Tibial artery (tissue), 4 donors: ENCODE results near the gene GPD2.

Experiments used
- DNase-seq, 2 donors: peaks; one replicate each; pipeline ENCODE4 v3.0.0-alpha.2; 2019
- H3K27ac ChIP-seq, 2 donors: fragments of 200-600 bp; sonication (generic) in 1 of 2; 1 replicate in 1 of 2; 2 replicates in 1 of 2; pipeline ENCODE4 v1.5.1; 2018 to 2019; ENCODE audit warnings: mild to moderate bottlenecking in 1 of 2
- H3K27me3 ChIP-seq, 2 donors: fragments of 200-600 bp; sonication (generic) in 1 of 2; one replicate each; pipeline versions ENCODE4 v1.5.1 to v1.6.0; 2016 to 2019
- H3K36me3 ChIP-seq, 3 donors: fragments of 200-600 bp; sonication (generic) in 2 of 3; one replicate each; pipeline ENCODE4 v1.5.1; 2016 to 2019; ENCODE audit warnings: mild to moderate bottlenecking in 2 of 3
- H3K4me1 ChIP-seq, 4 donors: fragments of 200-600 bp; sonication (generic) in 2 of 4; 1 replicate in 3 of 4; 2 replicates in 1 of 4; pipeline ENCODE4 v1.5.1; 2016 to 2019
- H3K4me3 ChIP-seq, 2 donors: fragments of 200-600 bp; sonication (generic) in 1 of 2; 1 replicate in 1 of 2; 2 replicates in 1 of 2; pipeline ENCODE4 v1.5.1; 2018 to 2019; ENCODE audit warnings: mild to moderate bottlenecking in 2 of 2
- H3K9me3 ChIP-seq, 3 donors: fragments of 200-600 bp; sonication (generic) in 1 of 3; one replicate each; pipeline ENCODE4 v1.5.1; 2016 to 2019
- intact Hi-C: fragments of 100-400 bp; cut with DNase I; formaldehyde crosslinking; loops from one replicate; pipeline ENCODE4 v1.15.0; 2023; ENCODE audit warnings: low total_unique reads
- TF ChIP-seq, protein P1 (sequence below), 2 experiments: fragments of 200-600 bp in 1 of 2; fragments of 450-650 bp in 1 of 2; IDR thresholded peaks; one replicate each; pipeline ENCODE4 v1.5.1; 2017 to 2019; ENCODE audit warnings: antibody characterized with exemption in 2 of 2, mild to moderate bottlenecking in 1 of 2, moderate library complexity in 1 of 2

GPD2 gene

GRCh38 chr2:156537141-156537540, 101.0 kb downstream of the GPD2 start:
- H3K36me3 ChIP-seq, result peaks cover 0 to under 1% (median 0%) of the 10 kb centered on the region in 3 donors
- TF ChIP-seq, protein P1, sequence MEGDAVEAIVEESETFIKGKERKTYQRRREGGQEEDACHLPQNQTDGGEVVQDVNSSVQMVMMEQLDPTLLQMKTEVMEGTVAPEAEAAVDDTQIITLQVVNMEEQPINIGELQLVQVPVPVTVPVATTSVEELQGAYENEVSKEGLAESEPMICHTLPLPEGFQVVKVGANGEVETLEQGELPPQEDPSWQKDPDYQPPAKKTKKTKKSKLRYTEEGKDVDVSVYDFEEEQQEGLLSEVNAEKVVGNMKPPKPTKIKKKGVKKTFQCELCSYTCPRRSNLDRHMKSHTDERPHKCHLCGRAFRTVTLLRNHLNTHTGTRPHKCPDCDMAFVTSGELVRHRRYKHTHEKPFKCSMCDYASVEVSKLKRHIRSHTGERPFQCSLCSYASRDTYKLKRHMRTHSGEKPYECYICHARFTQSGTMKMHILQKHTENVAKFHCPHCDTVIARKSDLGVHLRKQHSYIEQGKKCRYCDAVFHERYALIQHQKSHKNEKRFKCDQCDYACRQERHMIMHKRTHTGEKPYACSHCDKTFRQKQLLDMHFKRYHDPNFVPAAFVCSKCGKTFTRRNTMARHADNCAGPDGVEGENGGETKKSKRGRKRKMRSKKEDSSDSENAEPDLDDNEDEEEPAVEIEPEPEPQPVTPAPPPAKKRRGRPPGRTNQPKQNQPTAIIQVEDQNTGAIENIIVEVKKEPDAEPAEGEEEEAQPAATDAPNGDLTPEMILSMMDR (IDR thresholded peaks at IDR 0.05), result no peak
- H3K4me3 ChIP-seq, result no peak overlapping the region
- no peak overlapping the region for H3K27ac ChIP-seq
- no peak for DNase-seq
- no peaks in the 10 kb centered on the region for H3K27me3 ChIP-seq
- intact Hi-C loops, result no loop called here
- no peaks in the 10 kb centered on the region for H3K9me3 ChIP-seq
- peaks cover 0 to 22% (median 8%) of the 10 kb centered on the region in 4 donors for H3K4me1 ChIP-seq

DNA sequence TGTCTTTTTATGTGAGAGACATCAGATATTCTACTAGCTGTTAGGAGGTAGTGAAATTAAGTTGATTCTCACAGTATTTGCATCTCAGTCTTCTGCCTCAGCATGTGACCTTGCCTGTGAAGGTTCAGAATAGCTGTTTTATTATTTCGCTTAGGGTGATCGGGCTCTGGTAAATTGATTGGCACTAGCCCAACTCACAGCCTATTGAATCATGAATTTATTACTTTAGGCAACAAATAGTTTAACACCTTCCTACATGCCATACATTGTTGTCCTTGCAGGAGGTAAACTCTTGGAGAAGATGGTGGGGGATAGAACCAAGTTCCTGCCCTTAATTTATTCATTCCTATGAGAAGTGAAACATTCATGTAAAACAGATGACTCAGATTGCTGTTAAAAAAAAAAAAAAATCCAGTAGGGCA, 101.9 kb downstream of the GPD2 start:
- H3K4me3 ChIP-seq, result no peak overlapping the region
- no peaks in the 10 kb centered on the region for H3K9me3 ChIP-seq
- no peaks in the 10 kb centered on the region for H3K36me3 ChIP-seq
- H3K27ac ChIP-seq, result no peak overlapping the region
- intact Hi-C loops, result no loop called here
- peaks cover 0 to 25% (median 8%) of the 10 kb centered on the region in 4 donors for H3K4me1 ChIP-seq
- H3K27me3 ChIP-seq, result no peaks in the 10 kb centered on the region
- TF ChIP-seq, protein P1 (IDR thresholded peaks at IDR 0.05), result no peak
- no peak for DNase-seq

DNA sequence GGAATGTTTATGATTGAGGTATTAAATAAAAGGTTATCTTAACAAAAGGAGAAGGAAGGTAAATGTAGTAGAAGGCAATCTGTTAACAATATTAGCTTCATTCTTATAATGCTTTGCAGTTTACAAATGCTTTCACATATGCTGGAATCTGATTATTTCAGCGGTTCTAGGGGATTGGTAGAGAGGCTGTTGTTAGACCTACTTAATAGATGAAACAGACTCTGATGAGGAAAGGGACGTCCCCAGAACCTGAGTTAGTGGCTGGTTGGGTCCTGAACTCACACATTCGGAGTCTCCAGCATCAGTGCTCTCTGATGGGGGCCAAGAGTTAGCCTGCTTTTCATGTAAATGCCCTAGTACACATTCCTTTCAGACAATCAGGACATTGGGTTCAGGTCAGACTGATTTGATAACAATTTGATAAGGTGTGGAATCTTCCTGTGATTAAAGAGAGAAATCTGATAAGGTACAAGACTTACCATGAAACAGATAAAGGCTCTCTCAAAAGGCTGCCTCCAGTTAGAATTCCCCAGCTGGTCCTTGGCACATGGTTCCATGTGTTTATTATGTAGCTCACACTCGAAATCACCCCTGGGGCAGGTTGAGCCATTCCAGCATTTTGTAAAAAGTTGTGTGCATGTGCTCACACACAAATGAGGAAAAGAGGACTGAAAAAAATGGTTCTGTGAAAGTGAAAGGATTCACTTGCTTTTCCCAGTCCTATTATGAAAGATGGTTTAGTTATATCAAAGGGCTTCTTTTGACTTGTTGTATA, 103.1 kb downstream of the GPD2 start:
- H3K27me3 ChIP-seq, result no peaks in the 10 kb centered on the region
- no peak for DNase-seq
- no peak overlapping the region for H3K27ac ChIP-seq
- H3K36me3 ChIP-seq, result no peaks in the 10 kb centered on the region
- intact Hi-C loops, result no loop called here
- no peak overlapping the region for H3K4me3 ChIP-seq
- TF ChIP-seq, protein P1 (IDR thresholded peaks at IDR 0.05), result no peak
- no peaks in the 10 kb centered on the region for H3K9me3 ChIP-seq
- peaks cover 0 to 25% (median 8%) of the 10 kb centered on the region in 4 donors for H3K4me1 ChIP-seq

DNA sequence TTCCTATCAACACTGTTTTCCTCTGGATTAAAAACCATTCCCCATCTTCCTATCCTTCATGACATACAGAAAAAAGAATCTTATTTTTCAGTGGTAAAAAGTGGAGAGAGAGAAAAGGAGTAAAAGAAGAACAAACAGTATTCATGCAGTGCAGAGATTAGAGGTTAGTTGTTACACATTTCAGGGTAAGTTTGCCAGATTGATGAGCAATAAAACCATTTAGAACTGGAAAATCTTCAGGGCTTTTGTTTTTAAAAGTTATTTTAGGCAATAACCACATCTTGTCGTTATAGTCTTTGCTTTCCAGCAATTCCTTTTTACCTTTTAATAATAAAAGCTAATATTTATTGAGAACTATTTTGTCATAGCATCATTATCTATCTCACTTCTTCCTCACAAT, 104.5 kb downstream of the GPD2 start:
- DNase-seq, result no peak
- H3K27me3 ChIP-seq, result no peaks in the 10 kb centered on the region
- no peaks in the 10 kb centered on the region for H3K9me3 ChIP-seq
- H3K4me1 ChIP-seq, result peaks cover 0 to 25% (median 8%) of the 10 kb centered on the region in 4 donors
- no peak overlapping the region for H3K4me3 ChIP-seq
- intact Hi-C loops, result no loop called here
- no peak overlapping the region for H3K27ac ChIP-seq
- TF ChIP-seq, protein P1 (IDR thresholded peaks at IDR 0.05), result no peak
- no peaks in the 10 kb centered on the region for H3K36me3 ChIP-seq

DNA sequence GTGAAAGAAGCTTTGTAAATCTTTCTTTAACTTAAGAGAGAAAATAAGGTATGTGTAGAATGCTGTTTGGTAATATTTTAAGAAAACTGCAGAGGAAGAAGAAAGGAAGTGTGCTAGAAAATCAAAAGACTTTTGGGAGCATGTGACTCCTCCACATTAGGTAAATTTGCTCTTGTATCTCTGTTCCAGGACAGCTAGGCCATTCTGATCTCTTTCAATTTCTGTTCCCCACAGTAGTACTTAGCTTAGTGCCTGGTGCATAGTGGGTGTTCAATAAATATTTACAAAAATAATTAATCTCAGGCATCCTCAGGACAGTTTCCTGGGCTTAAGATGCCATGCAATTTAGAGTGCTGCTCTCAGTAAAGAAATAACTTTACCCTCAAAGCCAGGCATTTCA, 105.0 kb downstream of the GPD2 start:
- Histone ChIP-seq H3K4me3 (no peak overlapping the region), H3K36me3 (no peaks in the 10 kb centered on the region), H3K4me1 (peaks cover 0 to 25% (median 8%) of the 10 kb centered on the region in 4 donors), H3K27ac (no peak overlapping the region), H3K27me3 (no peaks in the 10 kb centered on the region), H3K9me3 (no peaks in the 10 kb centered on the region)
- no peak for DNase-seq
- TF ChIP-seq, protein P1 (IDR thresholded peaks at IDR 0.05), result no peak
- intact Hi-C loops, result no loop called here
